H1 (cell line): ENCODE results near the gene CDKN1A. TPM values are rescaled to one million over a fixed set of nuclear protein-coding genes. Genes with fewer than 3 reads are reported as not detected.

Experiments
- ASH2L ChIP-seq: fragments of 200-600, 300-600 bp; sonication (generic); IDR thresholded peaks from one replicate; pipeline ENCODE4 v1.7.1; 2017; ENCODE audit warnings: low read length
- BCL11A ChIP-seq, 2 experiments: IDR thresholded peaks; one replicate each; pipeline ENCODE4 v1.6.1; 2011; ENCODE audit warnings: low read depth in 2 of 2, low read length in 2 of 2, mild to moderate bottlenecking in 2 of 2
- BRCA1 ChIP-seq: IDR thresholded peaks from 2 replicates; pipeline ENCODE4 v1.6.1; 2012; ENCODE audit warnings: low read depth, low read length, improper control_type of control experiment
- CHD2 ChIP-seq: IDR thresholded peaks from 2 replicates; pipeline ENCODE4 v1.6.1; 2012; ENCODE audit warnings: low read length, improper control_type of control experiment
- CHD7 ChIP-seq: fragments of 300-600 bp; sonication (generic); IDR thresholded peaks from 2 replicates; pipeline ENCODE4 v1.7.1; 2012; ENCODE audit warnings: low read length, moderate library complexity, mild to moderate bottlenecking, inconsistent platforms; ENCODE audit not compliant: insufficient replicate concordance
- EGR1 ChIP-seq: IDR thresholded peaks from 2 replicates; pipeline ENCODE4 v1.6.1; 2011; ENCODE audit warnings: low read depth, low read length, borderline replicate concordance
- KDM5A ChIP-seq: fragments of 200-600 bp; IDR thresholded peaks from 2 replicates; pipeline ENCODE4 v1.7.1; 2012; ENCODE audit warnings: mild to moderate bottlenecking, low read length, inconsistent platforms, mixed read lengths
- MAX ChIP-seq: IDR thresholded peaks from 2 replicates; pipeline ENCODE4 v1.6.1; 2012; ENCODE audit warnings: inconsistent platforms
- SIX5 ChIP-seq: IDR thresholded peaks from 2 replicates; pipeline ENCODE4 v1.6.1; 2011; ENCODE audit warnings: mild to moderate bottlenecking, low read depth, low read length
- SP1 ChIP-seq: IDR thresholded peaks from 2 replicates; pipeline ENCODE4 v1.6.1; 2011; ENCODE audit warnings: low read depth, low read length
- SP4 ChIP-seq: IDR thresholded peaks from 2 replicates; pipeline ENCODE4 v1.6.1; 2012; ENCODE audit warnings: low read length, inconsistent platforms
- SRF ChIP-seq: IDR thresholded peaks from 2 replicates; pipeline ENCODE4 v1.6.1; 2011; ENCODE audit warnings: mild to moderate bottlenecking, low read depth, low read length, moderate library complexity
- SUZ12 ChIP-seq: fragments of 200-600 bp; sonication (generic); IDR thresholded peaks from 2 replicates; pipeline ENCODE4 v1.6.1; 2012; ENCODE audit warnings: mild to moderate bottlenecking, inconsistent platforms, low read length, moderate library complexity, mixed read lengths
- YY1 ChIP-seq: IDR thresholded peaks from 2 replicates; pipeline ENCODE4 v1.6.1; 2011; ENCODE audit warnings: low read depth, mild to moderate bottlenecking, low read length
- polyA plus RNA-seq, 7 experiments: library from polyadenylated mRNA; depleted of rRNA in 3 of 7; stranded (reverse) in 5 of 7; unstranded in 2 of 7; fragments of >200 nt in 5 of 7; fragments of 200-250 nt in 2 of 7; gene quantifications; 1 replicate in 5 of 7; 2 replicates in 1 of 7; 4 replicates in 1 of 7; pipeline versions ENCODE4 v1.2.1 to v1.2.3, GENCODE V29; 2011 to 2013; ENCODE audit warnings: missing spikeins in 2 of 7, mixed read lengths in 2 of 7
- total RNA-seq: library from RNA; stranded (reverse); fragmentation: NEBNext Ultra II Directional; extraction: Animal tissue kit (Norgen Biotek cat#: 25700); gene quantifications from 2 replicates; pipeline ENCODE4 v1.2.1, GENCODE V29; 2021

The CDKN1A gene
- total and polyA plus RNA-seq, 2 of the 8 experiments (the other 6 are each of a cell fraction or from before 2014, with no cell fraction given), result 15.2 to 36.0 TPM

GRCh38 chr6:36702656-36703055, 24.1 kb downstream of the CDKN1A start (continued):
- no peak for TF ChIP-seq CHD7
- TF ChIP-seq MAX, result no peak
- no peak for TF ChIP-seq SUZ12
- TF ChIP-seq SRF, result no peak
- no peak for TF ChIP-seq SIX5
- TF ChIP-seq BRCA1, result no peak
- no peak for TF ChIP-seq BCL11A (IDR thresholded peaks at IDR 0.05; ENCODE audit: low read depth in 2 of 2, low read length in 2 of 2)
- TF ChIP-seq CHD2, result no peak
- no peak for TF ChIP-seq SP1
- TF ChIP-seq EGR1, result no peak
- no peak for TF ChIP-seq YY1
- no peak for TF ChIP-seq ASH2L
- TF ChIP-seq SP4, result no peak
- TF ChIP-seq KDM5A, result no peak
